ENCODE measurements around the gene BMPR1A.

The BMPR1A gene

GRCh38 chr10:86765548-86765947, 9.1 kb downstream of the BMPR1A start:
- TF ChIP-seq CTCF (IDR thresholded peaks at IDR 0.05; ENCODE audit: low read depth, low read length), result no peak
- no peak for DNase-seq (ENCODE audit: extremely low read depth, low read depth)

GRCh38 chr10:86768412-86769062, 12.1 kb downstream of the BMPR1A start:
- no peak for TF ChIP-seq CTCF (IDR thresholded peaks at IDR 0.05; ENCODE audit: low read depth, low read length)
- no peak for DNase-seq (ENCODE audit: extremely low read depth, low read depth)

- TF ChIP-seq CTCF (IDR thresholded peaks at IDR 0.05; ENCODE audit: low read depth, low read length), result no peak
Measured at GRCh38 chr10:86769991-86770390, 13.6 kb downstream of the BMPR1A start.

GRCh38 chr10:86770412-86770960, 14.1 kb downstream of the BMPR1A start:
- DNase-seq (ENCODE audit: extremely low read depth, low read depth), result no peak
- no peak for TF ChIP-seq CTCF (IDR thresholded peaks at IDR 0.05; ENCODE audit: low read depth, low read length)

More at GRCh38 chr10:86769991-86770390, 13.6 kb downstream of the BMPR1A start:
- no peak for DNase-seq (ENCODE audit: extremely low read depth, low read depth)

GRCh38 chr10:86773498-86773897, 17.1 kb downstream of the BMPR1A start:
- no peak for DNase-seq (ENCODE audit: extremely low read depth, low read depth)

GRCh38 chr10:86775056-86775869, 18.8 kb downstream of the BMPR1A start:
- TF ChIP-seq CTCF (IDR thresholded peaks at IDR 0.05; ENCODE audit: low read depth, low read length), result no peak
- no peak for DNase-seq (ENCODE audit: extremely low read depth, low read depth)

More at GRCh38 chr10:86773498-86773897, 17.1 kb downstream of the BMPR1A start:
- no peak for TF ChIP-seq CTCF (IDR thresholded peaks at IDR 0.05; ENCODE audit: low read depth, low read length)

GRCh38 chr10:86775870-86776180, 19.4 kb downstream of the BMPR1A start:
- TF ChIP-seq CTCF (IDR thresholded peaks at IDR 0.05; ENCODE audit: low read depth, low read length), result no peak
- DNase-seq (ENCODE audit: extremely low read depth, low read depth), result no peak
